ENCODE data around the gene SPIRE1. TPM values are rescaled to one million over a fixed set of nuclear protein-coding genes. Genes with fewer than 3 reads are reported as not detected.
A peak's percentile ranks its signal among the peaks of the same experiment; 100 is the strongest.
"Not testable (repeated sequence)": the region's sequence is repeated elsewhere in the genome, so short reads cannot be mapped to it uniquely, and the experiment has no call there.

SPIRE1 gene
- polyA plus RNA-seq, 3 donors from 2014 or later: 2.1 to 3.5 TPM; not detected in 1

DNA sequence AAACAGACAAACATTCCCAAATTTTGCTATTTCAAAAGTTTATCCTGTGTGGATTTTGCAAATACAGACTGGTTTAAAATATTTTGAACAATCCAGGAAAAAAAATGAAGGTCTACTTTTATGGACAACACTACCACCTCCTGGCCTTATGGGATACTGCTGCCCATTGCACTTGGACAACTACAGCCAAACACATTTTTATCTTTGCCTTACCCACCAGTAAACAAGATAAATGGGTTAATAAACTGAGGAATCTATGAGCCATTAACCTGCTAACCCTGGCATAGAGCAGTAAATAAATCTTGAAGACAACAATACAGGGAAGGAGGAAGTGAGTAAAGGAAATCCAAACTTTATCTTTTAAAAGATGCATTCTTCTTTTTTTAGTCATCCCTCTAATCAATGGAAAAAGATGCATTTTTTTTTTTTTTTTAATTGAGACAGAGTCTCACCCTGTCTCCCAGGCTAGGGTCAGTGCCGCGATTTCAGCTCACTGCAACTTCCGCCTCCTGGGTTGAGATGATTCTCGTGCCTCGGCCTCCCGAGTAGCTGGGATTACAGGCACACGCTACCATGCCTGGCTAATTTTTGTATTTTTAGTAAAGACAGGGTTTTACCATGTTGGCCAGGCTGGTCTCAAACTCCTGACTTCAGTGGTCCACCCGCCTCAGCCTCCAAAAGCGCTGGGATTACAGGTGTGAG is 2.1 kb upstream of the SPIRE1 start:
- H3K36me3 Mint-ChIP-seq: no peaks in the 10 kb centered on the region
- H3K4me1 Mint-ChIP-seq: peaks cover 13 to 25% of the 10 kb centered on the region in 2 donors
- H3K27me3 Mint-ChIP-seq (ENCODE audit: low read depth in 3 of 3): peaks cover 3 to 8% (median 5%) of the 10 kb centered on the region in 3 donors
- H3K27ac Mint-ChIP-seq: no peak overlapping the region
- DNase-seq: peak; percentile 31 to 48 (median 46)
- peak overlapping the region in 3 of 5 donors; percentile 35 to 55 (median 47) for H3K4me3 Mint-ChIP-seq
- H3K9me3 Mint-ChIP-seq: no peaks in the 10 kb centered on the region

GRCh38 chr18:12658426-12659138 is 675 bp upstream of the SPIRE1 start:
- H3K4me3 Mint-ChIP-seq: peak overlapping the region; percentile 91 to 96 (median 93)
- DNase-seq: peak in 1 of 3 donors; percentile 35
- H3K9me3 Mint-ChIP-seq: no peaks in the 10 kb centered on the region
- H3K27ac Mint-ChIP-seq: peak overlapping the region; percentile 46 to 88 (median 80)
- H3K36me3 Mint-ChIP-seq: no peaks in the 10 kb centered on the region
- H3K27me3 Mint-ChIP-seq (ENCODE audit: low read depth in 3 of 3): peaks cover 3 to 8% (median 5%) of the 10 kb centered on the region in 3 donors
- peaks cover 14 to 29% of the 10 kb centered on the region in 2 donors for H3K4me1 Mint-ChIP-seq

DNA sequence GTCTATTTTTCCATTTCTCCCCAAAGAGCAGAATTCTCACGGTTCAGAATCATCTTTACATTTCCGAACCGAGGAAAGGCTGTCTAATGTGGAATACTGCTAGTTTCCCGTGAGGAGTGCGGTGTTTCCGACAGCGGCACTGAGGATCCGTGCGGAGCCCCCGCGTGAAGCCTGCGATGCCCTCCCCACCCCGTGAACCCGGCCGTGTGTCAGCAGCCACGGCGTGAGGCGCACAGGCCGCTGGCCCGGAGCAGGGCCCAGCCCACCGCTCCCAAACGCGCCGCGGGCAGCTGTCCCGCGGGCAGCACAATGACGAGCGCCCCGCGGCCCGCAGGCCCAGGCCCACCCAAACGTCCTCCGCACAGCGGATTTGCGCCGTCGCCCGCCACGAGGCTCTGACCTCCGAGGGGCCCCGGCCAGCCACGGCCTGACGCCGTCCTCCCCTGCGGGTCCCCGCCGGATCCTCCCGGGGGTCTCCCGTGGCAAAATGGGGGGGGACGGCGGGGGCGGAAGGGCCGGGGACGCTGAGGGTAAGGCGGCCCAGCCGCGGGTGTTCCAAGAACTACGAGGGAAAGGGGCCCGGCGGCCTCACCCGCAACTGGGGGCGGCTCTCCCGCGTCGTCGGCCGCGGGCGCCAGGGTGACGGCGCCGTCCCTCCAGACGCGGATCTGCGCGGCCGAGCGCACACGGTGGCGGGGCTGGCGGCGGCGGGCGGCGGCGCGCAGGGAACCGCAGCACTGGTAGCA is 796 bp downstream of the SPIRE1 start:
- peak overlapping the region in 4 of 6 donors; percentile 40 to 89 (median 68) for H3K27ac Mint-ChIP-seq
- H3K4me1 Mint-ChIP-seq: peaks cover 14 to 29% of the 10 kb centered on the region in 2 donors
- H3K9me3 Mint-ChIP-seq: no peaks in the 10 kb centered on the region

DNA sequence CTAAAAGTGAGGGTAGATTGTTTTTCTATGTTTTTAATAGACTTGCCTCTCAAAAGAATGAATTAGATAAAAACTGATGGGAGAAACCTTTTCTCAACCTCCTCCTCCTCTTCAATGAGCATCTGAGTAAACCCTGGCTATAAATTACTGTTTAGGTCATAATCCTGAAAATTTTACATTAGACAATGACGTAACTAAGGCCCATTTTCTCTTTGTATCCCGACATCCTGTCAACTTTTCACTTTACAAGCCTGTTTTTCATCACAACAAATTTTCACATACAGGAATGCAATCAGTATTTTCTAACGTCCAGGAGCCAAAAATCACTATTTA is 1.3 kb downstream of the SPIRE1 start:
- Mint-ChIP-seq H3K4me1 (peaks cover 14 to 29% of the 10 kb centered on the region in 2 donors), H3K36me3 (no peaks in the 10 kb centered on the region), H3K4me3 (peak overlapping the region; percentile 77 to 89 (median 84)), H3K27me3 (ENCODE audit: low read depth in 3 of 3) (peaks cover 3 to 7% (median 3%) of the 10 kb centered on the region in 3 donors), H3K9me3 (no peaks in the 10 kb centered on the region), H3K27ac (peak overlapping the region in 4 of 6 donors; percentile 40 to 89 (median 68))
- no peak for DNase-seq

More for the DNA sequence above, 796 bp downstream of the SPIRE1 start:
- DNase-seq: peak; percentile 20 to 45 (median 35)
- Mint-ChIP-seq H3K36me3 (no peaks in the 10 kb centered on the region), H3K4me3 (peak overlapping the region; percentile 77 to 89 (median 84)), H3K27me3 (ENCODE audit: low read depth in 3 of 3) (peaks cover 3 to 7% (median 3%) of the 10 kb centered on the region in 3 donors)

DNA sequence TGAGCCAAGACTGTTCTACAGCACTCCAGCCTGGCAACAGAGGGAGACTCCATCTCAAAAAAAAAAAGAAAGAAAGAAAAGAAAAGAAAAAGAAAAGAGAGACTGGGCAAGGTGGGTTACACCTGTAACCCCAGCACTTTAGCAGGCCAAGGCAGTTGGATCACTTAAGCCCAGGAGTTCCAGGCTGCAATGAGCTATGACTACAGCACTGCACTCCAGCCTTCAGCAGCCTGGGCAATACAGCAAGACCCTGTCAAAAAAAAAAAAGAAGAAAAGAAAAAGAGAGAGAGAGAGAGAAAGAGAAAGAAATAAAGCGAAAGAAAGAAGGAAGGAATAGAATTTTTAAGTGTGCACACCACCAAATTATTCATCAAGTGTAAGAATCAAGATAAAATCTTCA is 2.9 kb downstream of the SPIRE1 start:
- Mint-ChIP-seq H3K36me3 (no peaks in the 10 kb centered on the region), H3K4me3 (peak overlapping the region; percentile 35 to 61 (median 45)), H3K27ac (peak overlapping the region in 1 of 6 donors; percentile 49), H3K27me3 (ENCODE audit: low read depth in 3 of 3) (peaks cover 3 to 7% (median 3%) of the 10 kb centered on the region in 3 donors), H3K9me3 (no peaks in the 10 kb centered on the region), H3K4me1 (peaks cover 14 to 29% of the 10 kb centered on the region in 2 donors)
- no peak for DNase-seq

GRCh38 chr18:12652861-12653401 is 5.0 kb downstream of the SPIRE1 start:
- Mint-ChIP-seq H3K27ac (no peak overlapping the region), H3K9me3 (no peaks in the 10 kb centered on the region), H3K27me3 (ENCODE audit: low read depth in 3 of 3) (peaks cover 0 to 3% (median 3%) of the 10 kb centered on the region in 3 donors), H3K4me3 (no peak overlapping the region), H3K4me1 (peaks cover 8 to 18% of the 10 kb centered on the region in 2 donors), H3K36me3 (no peaks in the 10 kb centered on the region)
- DNase-seq: no peak

GRCh38 chr18:12651651-12652050 is 6.3 kb downstream of the SPIRE1 start:
- Mint-ChIP-seq H3K4me1 (peaks cover 5 to 15% of the 10 kb centered on the region in 2 donors), H3K27me3 (ENCODE audit: low read depth in 3 of 3) (peaks cover 0 to 3% (median 1%) of the 10 kb centered on the region in 3 donors), H3K4me3 (no peak overlapping the region), H3K36me3 (no peaks in the 10 kb centered on the region), H3K27ac (no peak overlapping the region), H3K9me3 (no peaks in the 10 kb centered on the region)
- no peak for DNase-seq

GRCh38 chr18:12647773-12648172 is 10.1 kb downstream of the SPIRE1 start:
- no peaks in the 10 kb centered on the region for H3K36me3 Mint-ChIP-seq
- H3K4me3 Mint-ChIP-seq: no peak overlapping the region
- H3K27me3 Mint-ChIP-seq (ENCODE audit: low read depth in 3 of 3): no peaks in the 10 kb centered on the region
- DNase-seq: no peak
- no peak overlapping the region for H3K27ac Mint-ChIP-seq
- H3K9me3 Mint-ChIP-seq: no peaks in the 10 kb centered on the region
- H3K4me1 Mint-ChIP-seq: no peaks in the 10 kb centered on the region

- no peak for DNase-seq
- H3K27ac Mint-ChIP-seq: no peak overlapping the region
- no peaks in the 10 kb centered on the region for H3K36me3 Mint-ChIP-seq
- H3K27me3 Mint-ChIP-seq (ENCODE audit: low read depth in 3 of 3): peaks cover 0 to 1% (median 0%) of the 10 kb centered on the region in 3 donors
- H3K4me3 Mint-ChIP-seq: no peak overlapping the region
- no peaks in the 10 kb centered on the region for H3K4me1 Mint-ChIP-seq
- no peaks in the 10 kb centered on the region for H3K9me3 Mint-ChIP-seq
Measured at GRCh38 chr18:12645751-12646203, 12.1 kb downstream of the SPIRE1 start.

- H3K4me1 Mint-ChIP-seq: no peaks in the 10 kb centered on the region
- no peak overlapping the region for H3K4me3 Mint-ChIP-seq
- H3K36me3 Mint-ChIP-seq: no peaks in the 10 kb centered on the region
- no peak overlapping the region for H3K27ac Mint-ChIP-seq
- peaks cover 0 to 4% (median 1%) of the 10 kb centered on the region in 3 donors for H3K27me3 Mint-ChIP-seq (ENCODE audit: low read depth in 3 of 3)
- no peaks in the 10 kb centered on the region for H3K9me3 Mint-ChIP-seq
- DNase-seq: no peak
Measured at GRCh38 chr18:12645254-12645653, 12.7 kb downstream of the SPIRE1 start.

- not testable (repeated sequence) for DNase-seq, H3K4me3 Mint-ChIP-seq, H3K27ac Mint-ChIP-seq
Measured at GRCh38 chr18:12643756-12644155, 14.2 kb downstream of the SPIRE1 start.

GRCh38 chr18:12640881-12641200 is 17.1 kb downstream of the SPIRE1 start:
- no peaks in the 10 kb centered on the region for H3K9me3 Mint-ChIP-seq
- H3K27me3 Mint-ChIP-seq (ENCODE audit: low read depth in 3 of 3): peaks cover 0 to 4% (median 2%) of the 10 kb centered on the region in 3 donors
- no peak for DNase-seq
- H3K36me3 Mint-ChIP-seq: no peaks in the 10 kb centered on the region
- no peak overlapping the region for H3K27ac Mint-ChIP-seq
- peaks cover 2 to 6% of the 10 kb centered on the region in 2 donors for H3K4me1 Mint-ChIP-seq
- H3K4me3 Mint-ChIP-seq: no peak overlapping the region

More at GRCh38 chr18:12643756-12644155, 14.2 kb downstream of the SPIRE1 start:
- H3K27me3 Mint-ChIP-seq (ENCODE audit: low read depth in 3 of 3); H3K4me1 Mint-ChIP-seq; H3K9me3 Mint-ChIP-seq; H3K36me3 Mint-ChIP-seq: not testable (repeated sequence)

DNA sequence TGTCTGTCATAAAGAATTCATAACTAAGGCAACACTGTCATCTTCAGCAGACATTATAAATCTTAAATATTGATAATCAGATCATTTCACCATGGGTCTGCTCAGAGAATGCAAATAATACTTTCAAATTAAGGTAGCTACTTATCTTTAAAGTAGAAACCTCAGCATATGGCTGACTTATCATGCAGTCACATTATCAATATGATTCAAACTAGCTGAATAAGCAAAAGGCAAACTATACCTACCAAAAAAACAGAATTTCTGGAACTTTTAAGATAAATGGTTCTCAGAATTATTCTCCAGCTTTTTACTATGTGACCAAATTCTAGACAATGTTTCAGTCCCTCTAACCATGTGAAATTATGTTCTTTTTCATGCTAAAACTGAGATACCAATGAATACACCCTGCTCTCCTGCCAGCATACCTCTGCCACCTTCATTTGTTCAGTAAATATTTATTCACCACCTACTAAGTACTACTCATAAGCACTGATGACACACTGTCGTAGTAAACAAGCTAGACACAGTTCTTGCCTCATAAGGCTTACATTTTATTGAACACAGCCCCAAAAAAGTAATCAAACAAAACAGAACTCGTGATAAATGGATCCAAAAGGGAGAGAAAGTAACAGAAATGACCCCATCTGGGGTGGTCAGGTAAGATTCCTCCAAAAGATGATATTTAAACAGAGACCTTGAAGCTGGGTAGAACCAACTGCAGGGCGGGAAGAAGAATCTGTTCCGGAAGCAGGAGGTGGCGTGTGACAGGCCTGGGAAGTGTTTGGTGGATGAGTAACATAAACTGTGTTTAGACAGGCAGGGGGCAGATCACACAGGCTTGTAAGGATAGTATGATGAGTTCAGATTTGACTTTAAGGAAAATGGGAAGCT is 17.7 kb downstream of the SPIRE1 start:
- no peak overlapping the region for H3K4me3 Mint-ChIP-seq
- DNase-seq: no peak
- peaks cover 2 to 6% of the 10 kb centered on the region in 2 donors for H3K4me1 Mint-ChIP-seq
- H3K9me3 Mint-ChIP-seq: no peaks in the 10 kb centered on the region
- no peak overlapping the region for H3K27ac Mint-ChIP-seq
- peaks cover 0 to 4% (median 2%) of the 10 kb centered on the region in 3 donors for H3K27me3 Mint-ChIP-seq (ENCODE audit: low read depth in 3 of 3)
- H3K36me3 Mint-ChIP-seq: no peaks in the 10 kb centered on the region

Measured in immature natural killer cell (primary cell).